Occipital lobe (tissue), 2 donors: ENCODE results near the gene C1orf141. TPM values are rescaled to one million over a fixed set of nuclear protein-coding genes. Genes with fewer than 3 reads are reported as not detected.
"Not testable (repeated sequence)": the region's sequence is repeated elsewhere in the genome, so short reads cannot be mapped to it uniquely, and the experiment has no call there.

Source experiments
- DNase-seq: peaks from one replicate; lab custom pipeline; 2025; lab: John Stamatoyannopoulos, UW
- total RNA-seq: library from RNA; depleted of rRNA; stranded (reverse); fragments of >200 nt; gene quantifications from one replicate; pipeline ENCODE4 v1.2.3, GENCODE V29; 2014

Gene C1orf141
- total RNA-seq, 1 donor from 2014 or later, result not detected

GRCh38 chr1:67143966-67144365 is 9.2 kb upstream of the C1orf141 start:
- no peak for DNase-seq

DNA sequence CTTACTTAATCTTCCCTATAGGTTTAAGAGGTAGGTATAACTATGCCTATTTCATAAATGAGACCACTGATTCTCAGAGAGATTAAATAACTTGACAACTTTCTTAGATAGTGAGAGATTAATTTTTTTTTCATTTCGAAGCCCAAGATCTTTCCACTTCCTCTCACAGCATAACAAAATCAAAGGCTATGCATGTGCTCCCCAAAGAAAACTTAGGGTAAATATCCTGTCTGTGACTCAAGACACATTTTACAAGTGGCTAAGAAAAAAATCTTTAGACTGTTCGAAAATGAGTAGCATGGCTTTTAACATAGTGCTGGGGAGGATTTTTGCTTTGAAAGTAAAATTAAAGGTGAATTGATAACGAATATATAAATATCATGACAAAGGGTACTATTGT is 8.2 kb upstream of the C1orf141 start:
- DNase-seq, result no peak

DNA sequence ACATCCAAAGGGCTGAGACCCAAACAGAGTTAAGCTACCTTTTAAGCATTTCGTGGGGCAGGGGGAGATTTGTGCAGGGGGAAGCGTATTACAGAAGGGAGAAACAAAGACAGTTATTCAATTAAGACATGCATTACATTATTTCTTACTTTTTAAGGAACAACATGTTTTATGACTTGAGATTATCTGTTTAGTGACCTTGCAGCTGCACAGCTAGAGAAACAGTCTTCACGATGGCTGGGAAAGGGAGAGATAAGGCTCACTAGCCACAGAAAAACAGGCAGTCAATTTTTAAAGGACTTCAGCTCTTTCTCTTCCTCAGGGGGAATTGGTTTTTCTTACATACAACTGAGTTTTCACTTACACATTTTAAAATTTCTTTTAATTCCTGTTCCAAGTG is 7.1 kb upstream of the C1orf141 start:
- not testable (repeated sequence) for DNase-seq

GRCh38 chr1:67140460-67140859 is 5.7 kb upstream of the C1orf141 start:
- no peak for DNase-seq

GRCh38 chr1:67138813-67139499 is 4.2 kb upstream of the C1orf141 start:
- no peak for DNase-seq

DNA sequence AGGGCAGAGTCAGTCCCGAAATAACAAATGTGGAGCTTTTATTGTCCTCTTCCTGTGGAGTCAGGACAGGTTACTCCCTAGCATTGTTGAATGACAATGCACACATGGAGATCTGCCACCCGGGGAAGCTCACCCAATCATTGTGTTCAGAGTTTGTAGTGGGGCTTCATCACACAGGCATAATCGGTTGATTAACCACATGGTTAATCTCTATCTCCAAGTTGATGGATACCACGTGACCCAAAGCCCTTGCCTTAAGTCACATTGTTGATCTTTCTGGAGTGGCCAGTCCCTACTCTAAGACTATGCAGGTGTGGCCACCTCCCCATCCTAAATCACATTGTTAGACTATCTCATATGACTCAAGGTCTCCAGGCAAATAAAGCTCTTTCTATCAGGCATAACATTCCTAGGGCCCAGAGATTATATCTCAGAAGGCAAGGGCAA is 2.6 kb upstream of the C1orf141 start:
- no peak for DNase-seq

DNA sequence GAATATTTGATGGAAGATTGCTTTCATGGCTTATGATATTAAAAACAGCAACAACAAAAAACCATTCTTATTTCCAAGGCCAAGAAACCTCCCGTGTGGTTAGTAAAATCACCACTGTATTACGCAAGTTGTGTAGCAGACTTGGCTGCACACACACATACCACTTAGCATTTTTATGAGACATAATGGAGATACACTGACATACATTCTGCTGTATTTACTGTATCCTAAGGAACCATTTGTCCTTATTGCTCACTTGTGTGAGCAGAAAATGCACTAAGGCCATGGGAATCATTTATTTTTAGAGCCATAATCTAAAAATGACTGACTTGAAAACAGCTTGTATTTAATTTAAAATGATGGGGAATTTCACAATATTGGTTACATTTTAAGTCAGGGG is 584 bp upstream of the C1orf141 start:
- DNase-seq, result no peak

- no peak for DNase-seq
Observed at GRCh38 chr1:67133177-67133576, 1.6 kb downstream of the C1orf141 start.

DNA sequence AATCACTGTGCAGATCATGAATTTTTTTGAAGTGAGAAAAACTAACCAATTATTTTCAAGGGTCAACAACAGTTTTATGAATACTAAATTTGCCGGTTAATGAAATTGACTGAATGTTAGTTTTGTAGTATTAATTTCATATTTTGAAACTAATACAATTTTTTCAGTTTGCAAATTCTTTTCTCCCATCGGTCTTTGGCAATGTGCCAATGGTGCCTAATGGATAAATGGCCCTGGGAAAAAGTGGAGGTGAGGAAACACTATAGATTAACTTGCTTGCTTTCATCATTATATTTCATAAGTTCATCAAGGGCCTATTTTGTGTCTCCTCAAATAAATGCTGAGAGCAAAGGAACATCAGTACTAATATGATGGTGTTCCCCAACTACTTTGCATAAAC is 4.1 kb downstream of the C1orf141 start:
- DNase-seq, result no peak

- no peak for DNase-seq
Observed at GRCh38 chr1:67126974-67127373, 7.8 kb downstream of the C1orf141 start.

DNA sequence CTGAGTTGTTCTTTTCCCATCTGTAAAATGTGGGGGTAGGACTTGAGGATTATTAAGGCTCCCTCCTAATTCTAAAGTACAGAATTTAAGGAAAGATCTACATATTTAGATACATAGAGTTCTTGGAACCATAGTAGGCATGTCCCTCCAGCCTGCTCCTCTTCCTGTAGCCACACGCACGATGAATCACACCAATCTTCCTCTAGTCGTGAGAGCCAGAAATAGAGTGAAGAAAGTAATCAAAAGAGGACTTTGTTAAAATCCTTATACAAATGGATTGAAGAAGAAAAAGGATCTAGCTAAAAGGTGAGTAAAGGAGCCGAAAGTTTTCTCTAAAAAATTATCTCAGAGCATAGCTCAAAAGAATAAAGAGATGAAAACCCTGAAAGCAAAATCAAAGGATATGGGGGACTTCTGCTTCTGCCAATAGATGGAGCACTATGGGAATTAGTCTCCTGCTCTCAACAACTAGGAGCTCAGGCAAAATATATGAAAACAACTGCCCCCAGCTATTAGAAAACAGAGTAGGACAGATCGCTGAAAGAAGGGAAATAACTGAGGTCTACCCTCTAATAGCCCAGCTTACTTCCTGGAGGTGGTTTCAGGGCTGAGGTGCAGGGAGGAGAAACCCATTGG is 8.5 kb downstream of the C1orf141 start:
- DNase-seq, result no peak

GRCh38 chr1:67124455-67124854 is 10.3 kb downstream of the C1orf141 start:
- DNase-seq, result no peak

- no peak for DNase-seq
Observed at GRCh38 chr1:67120855-67121619, 13.7 kb downstream of the C1orf141 start.

DNA sequence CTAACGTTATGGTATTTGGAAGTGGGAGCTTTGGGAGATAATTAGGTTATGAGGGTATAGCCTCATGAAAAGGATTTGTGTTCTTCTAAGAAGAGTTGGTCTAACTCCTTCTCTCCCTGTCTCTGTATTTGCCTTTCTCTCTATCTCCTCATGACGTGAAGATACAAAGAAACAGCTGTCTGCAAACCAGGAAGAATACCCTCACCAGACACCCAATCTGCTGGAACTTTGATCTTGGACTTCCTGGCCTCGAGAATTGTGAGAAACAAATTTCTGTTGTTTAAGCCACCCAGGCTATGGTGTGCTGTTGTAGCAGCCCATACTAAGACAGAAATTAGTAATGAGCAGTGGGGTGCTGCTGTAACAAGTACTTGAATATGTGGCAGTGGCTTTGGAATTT is 16.1 kb downstream of the C1orf141 start:
- DNase-seq, result no peak

DNA sequence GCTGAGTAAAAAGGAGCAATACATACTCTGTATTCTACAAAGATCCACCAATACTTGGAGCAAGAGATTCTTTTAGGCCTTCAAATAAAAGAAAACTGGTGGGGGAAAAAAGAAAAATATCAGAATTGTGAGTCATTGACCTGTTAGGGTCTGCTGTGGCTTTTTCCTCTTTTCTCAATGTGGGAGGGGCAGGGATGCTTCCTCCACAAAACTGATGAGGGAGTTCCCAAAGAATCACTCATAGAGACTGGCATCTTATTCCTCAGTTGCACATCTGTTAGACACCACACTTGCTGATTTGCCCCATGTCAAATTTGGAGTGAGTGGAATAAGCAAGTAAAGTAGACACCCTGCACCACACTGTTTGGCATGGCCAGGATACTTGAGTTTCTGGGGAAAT is 16.6 kb downstream of the C1orf141 start:
- DNase-seq, result no peak

DNA sequence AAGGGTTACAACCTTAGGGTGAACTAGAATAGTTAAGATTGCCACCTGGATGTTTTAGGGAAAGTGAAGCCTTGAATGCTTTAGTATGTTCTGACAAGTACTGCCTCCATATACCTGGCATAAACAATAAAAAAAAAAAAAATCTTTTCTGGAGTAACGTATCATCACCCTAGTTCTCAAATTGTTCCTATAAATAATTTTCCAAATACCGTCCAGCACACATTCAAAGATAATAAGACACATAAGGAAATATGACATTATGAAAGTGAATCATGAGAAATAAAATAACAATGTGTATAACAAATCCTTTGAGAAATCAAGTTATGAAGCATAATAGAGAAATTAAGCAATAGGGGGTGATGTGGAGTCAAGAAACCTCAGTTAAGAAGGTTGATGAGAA is 20.6 kb downstream of the C1orf141 start:
- DNase-seq, result no peak

GRCh38 chr1:67110352-67110751 is 24.4 kb downstream of the C1orf141 start:
- DNase-seq, result no peak

GRCh38 chr1:67105508-67105907 is 29.3 kb downstream of the C1orf141 start:
- DNase-seq, result no peak

GRCh38 chr1:67103548-67103947 is 31.2 kb downstream of the C1orf141 start:
- no peak for DNase-seq

GRCh38 chr1:67100833-67101232 is 33.9 kb downstream of the C1orf141 start:
- DNase-seq, result no peak

GRCh38 chr1:67097305-67097704 is 37.5 kb downstream of the C1orf141 start:
- no peak for DNase-seq

GRCh38 chr1:67094191-67094590 is 40.6 kb downstream of the C1orf141 start:
- no peak for DNase-seq
